H1 (cell line): Measurements from ENCODE around the gene CCL17. TPM values are rescaled to one million over a fixed set of nuclear protein-coding genes. Genes with fewer than 3 reads are reported as not detected.

Source experiments
- CTCF ChIA-PET: fragments of 300-600 bp; sonication (Branson Sonifier 250); formaldehyde crosslinking; loops from one replicate; lab custom pipeline; 2021; ENCODE audit not compliant: partially characterized antibody; lab: Charles Lee
- POLR2A ChIA-PET: fragments of 300-600 bp; sonication (Branson Sonifier 250); formaldehyde crosslinking; loops from one replicate; lab custom pipeline; 2021; ENCODE audit warnings: inconsistent platforms; ENCODE audit not compliant: partially characterized antibody; lab: Charles Lee
- DNase-seq, 2 experiments: peaks; one replicate each; pipeline versions ENCODE4 v3.0.0 to v3.0.0-alpha.2; 2010 to 2022; ENCODE audit warnings: low spot score in 2 of 2, low read depth in 1 of 2, mixed read lengths in 1 of 2
- FAIRE-seq: peaks from 2 replicates; lab custom pipeline; 2011; peaks lifted over from hg19 to GRCh38; lab: Jason Lieb, UNC
- H2AFZ ChIP-seq: 2 replicates; pipeline ENCODE4 v1.8.1; 2012; ENCODE audit warnings: low read length, inconsistent platforms
- H2AK5ac ChIP-seq: 2 replicates; pipeline ENCODE4 v1.6.1; 2013; ENCODE audit warnings: low read depth, low read length
- H2BK120ac ChIP-seq: replicated peaks from 2 replicates; pipeline ENCODE3; 2013; ENCODE audit warnings: low read depth, low read length, inconsistent platforms
- H2BK12ac ChIP-seq: 2 replicates; pipeline ENCODE4 v1.6.1; 2013; ENCODE audit warnings: low read depth, low read length
- H2BK15ac ChIP-seq: 2 replicates; pipeline ENCODE4 v1.6.1; 2013; ENCODE audit warnings: low read length
- H2BK20ac ChIP-seq: 2 replicates; pipeline ENCODE4 v1.6.1; 2013; ENCODE audit warnings: low read length
- H2BK5ac ChIP-seq: 2 replicates; pipeline ENCODE4 v1.6.1; 2013; ENCODE audit warnings: low read depth, low read length
- H3K14ac ChIP-seq: 2 replicates; pipeline ENCODE4 v1.6.1; 2013; ENCODE audit warnings: inconsistent platforms; ENCODE audit not compliant: insufficient read length
- H3K18ac ChIP-seq: 2 replicates; pipeline ENCODE4 v1.6.1; 2013; ENCODE audit warnings: low read length; ENCODE audit errors: extremely low read depth
- H3K23ac ChIP-seq: 2 replicates; pipeline ENCODE4 v1.6.1; 2013; ENCODE audit warnings: inconsistent platforms; ENCODE audit not compliant: insufficient read length
- H3K23me2 ChIP-seq: 2 replicates; pipeline ENCODE4 v1.6.1; 2013; ENCODE audit warnings: low read depth, low read length
- H3K27ac ChIP-seq: 2 replicates; pipeline ENCODE4 v1.6.1; 2011; ENCODE audit warnings: low read depth, low read length, inconsistent platforms
- H3K27me3 ChIP-seq, 4 experiments: replicated peaks in 1 of 4; 1 replicate in 1 of 4; 2 replicates in 3 of 4; pipeline versions ENCODE4 v1.6.1 to v1.8.1; 2011 to 2013; ENCODE audit warnings: low read length in 3 of 4, mild to moderate bottlenecking in 3 of 4, inconsistent platforms in 2 of 4, mixed read lengths in 2 of 4, moderate library complexity in 1 of 4; ENCODE audit not compliant: control insufficient read depth in 3 of 4, insufficient read depth in 3 of 4; ENCODE audit errors: extremely low read depth in 1 of 4
- H3K36me3 ChIP-seq, 4 experiments: 2 replicates each; pipeline versions ENCODE4 v1.6.1 to v1.8.1; 2011 to 2013; ENCODE audit warnings: mild to moderate bottlenecking in 4 of 4, low read length in 3 of 4, moderate library complexity in 2 of 4, control low read depth in 1 of 4, inconsistent platforms in 1 of 4; ENCODE audit not compliant: insufficient read depth in 4 of 4, control insufficient read depth in 2 of 4
- H3K4ac ChIP-seq: replicated peaks from 2 replicates; pipeline ENCODE3; 2013; ENCODE audit warnings: low read length, low read depth, mixed read lengths, inconsistent platforms; ENCODE audit not compliant: insufficient read length
- H3K4me1 ChIP-seq, 4 experiments: replicated peaks in 1 of 4; 1 replicate in 1 of 4; 2 replicates in 3 of 4; pipeline versions ENCODE4 v1.6.1 to v1.8.1; 2011 to 2013; ENCODE audit warnings: low read length in 3 of 4, inconsistent platforms in 2 of 4, mixed read lengths in 1 of 4; ENCODE audit not compliant: insufficient read depth in 4 of 4, control insufficient read depth in 3 of 4
- H3K4me2 ChIP-seq, 2 experiments: 2 replicates each; pipeline versions ENCODE4 v1.6.1 to v1.8.1; 2011 to 2013; ENCODE audit warnings: low read depth in 2 of 2, low read length in 2 of 2, control low read depth in 1 of 2, inconsistent platforms in 1 of 2, mild to moderate bottlenecking in 1 of 2; ENCODE audit not compliant: insufficient read depth in 1 of 2
- H3K4me3 ChIP-seq, 4 experiments: fragments of 200-600, 300-600 bp in 1 of 4; sonication (generic), shearing (Covaris generic), sonication (Bioruptor Twin) in 1 of 4; 2 replicates each; pipeline versions ENCODE4 v1.5.1 to v1.8.1; 2011 to 2016; ENCODE audit warnings: low read length in 4 of 4, low read depth in 3 of 4, control low read depth in 2 of 4, inconsistent platforms in 2 of 4, mild to moderate bottlenecking in 2 of 4, mixed read lengths in 1 of 4, moderate library complexity in 1 of 4; ENCODE audit not compliant: insufficient read depth in 2 of 4; ENCODE audit errors: extremely low read depth in 1 of 4
- H3K56ac ChIP-seq: replicated peaks from 2 replicates; pipeline ENCODE3; 2013; ENCODE audit warnings: low read depth, mild to moderate bottlenecking, mixed read lengths, low read length, inconsistent platforms; ENCODE audit not compliant: insufficient read length
- H3K79me1 ChIP-seq: 2 replicates; pipeline ENCODE4 v1.6.1; 2013; ENCODE audit warnings: low read depth, low read length, control low read depth
- H3K79me2 ChIP-seq, 2 experiments: 2 replicates each; pipeline versions ENCODE4 v1.6.1 to v1.8.1; 2012 to 2013; ENCODE audit warnings: low read length in 2 of 2, mild to moderate bottlenecking in 2 of 2, inconsistent platforms in 1 of 2; ENCODE audit not compliant: insufficient read depth in 2 of 2, control insufficient read depth in 1 of 2
- H3K9ac ChIP-seq, 4 experiments: replicated peaks in 1 of 4; 1 replicate in 1 of 4; 2 replicates in 3 of 4; pipeline versions ENCODE4 v1.6.1 to v1.8.1; 2011 to 2013; ENCODE audit warnings: low read depth in 3 of 4, low read length in 3 of 4, control low read depth in 2 of 4, mild to moderate bottlenecking in 2 of 4, moderate library complexity in 2 of 4, inconsistent platforms in 1 of 4; ENCODE audit errors: extremely low read depth in 1 of 4
- H3K9me3 ChIP-seq, 2 experiments: 2 replicates each; pipeline versions ENCODE4 v1.6.1 to v1.8.1; 2012 to 2013; ENCODE audit warnings: mild to moderate bottlenecking in 2 of 2, moderate library complexity in 2 of 2, control low read depth in 1 of 2, inconsistent platforms in 1 of 2, low read depth in 1 of 2, low read length in 1 of 2, mixed read lengths in 1 of 2; ENCODE audit not compliant: insufficient read depth in 2 of 2
- H4K20me1 ChIP-seq, 2 experiments: replicated peaks in 1 of 2; 2 replicates each; pipeline versions ENCODE3 to v1.8.1; 2011 to 2013; ENCODE audit warnings: inconsistent platforms in 2 of 2, low read length in 2 of 2, mild to moderate bottlenecking in 1 of 2; ENCODE audit not compliant: insufficient read depth in 2 of 2, control insufficient read depth in 1 of 2
- H4K5ac ChIP-seq: 2 replicates; pipeline ENCODE4 v1.6.1; 2013; ENCODE audit warnings: low read length, low read depth, mixed read lengths, inconsistent platforms; ENCODE audit not compliant: insufficient read length
- H4K8ac ChIP-seq: 2 replicates; pipeline ENCODE4 v1.8.0; 2013; ENCODE audit warnings: mild to moderate bottlenecking, moderate library complexity, low read length, inconsistent platforms; ENCODE audit not compliant: insufficient read depth; ENCODE audit errors: extremely low read depth
- H4K91ac ChIP-seq: replicated peaks from 2 replicates; pipeline ENCODE3; 2013; ENCODE audit warnings: low read length, mixed read lengths, inconsistent platforms; ENCODE audit not compliant: insufficient read length
- BACH1 ChIP-seq: IDR thresholded peaks from 2 replicates; pipeline ENCODE4 v1.6.1; 2012; ENCODE audit warnings: low read length, improper control_type of control experiment
- CTBP2 ChIP-seq: IDR thresholded peaks from 2 replicates; pipeline ENCODE4 v1.7.0; 2011; ENCODE audit warnings: borderline replicate concordance, mild to moderate bottlenecking, moderate library complexity, mixed read lengths, low read length; ENCODE audit not compliant: insufficient read depth, insufficient read length
- HDAC6 ChIP-seq: IDR thresholded peaks from one replicate; pipeline ENCODE4 v1.7.1; 2012; ENCODE audit warnings: low read depth, mild to moderate bottlenecking, inconsistent platforms, low read length, moderate library complexity
- POLR2A ChIP-seq, 2 experiments: IDR thresholded peaks; 1 replicate in 1 of 2; 2 replicates in 1 of 2; pipeline ENCODE4 v1.6.1; 2011; ENCODE audit warnings: low read depth in 2 of 2, low read length in 2 of 2, mild to moderate bottlenecking in 2 of 2; ENCODE audit errors: control extremely low read depth in 1 of 2
- POLR2AphosphoS5 ChIP-seq: IDR thresholded peaks from 2 replicates; pipeline ENCODE4 v1.6.1; 2011; ENCODE audit warnings: low read depth, low read length
- TCF12 ChIP-seq: IDR thresholded peaks from 2 replicates; pipeline ENCODE4 v1.6.1; 2011; ENCODE audit warnings: low read depth, mild to moderate bottlenecking, low read length
- WGBS, 2 experiments: shearing (Covaris generic) in 1 of 2; methylation state at CpG; one replicate each; pipeline versions ENCODE4 v1.1.6 to v1.1.7; 2013 to 2015; ENCODE audit warnings: low lambda C conversion rate in 2 of 2, mixed read lengths in 2 of 2, inconsistent platforms in 1 of 2, low coverage in 1 of 2, missing lambda C conversion rate in 1 of 2; ENCODE audit not compliant: insufficient replicate concordance in 2 of 2, insufficient coverage in 1 of 2, insufficient read length in 1 of 2; ENCODE audit errors: extremely low coverage in 1 of 2, missing lambda C conversion rate in 1 of 2; 5-methylcytosine and 5-hydroxymethylcytosine counted together
- polyA plus RNA-seq, 7 experiments: library from polyadenylated mRNA; depleted of rRNA in 3 of 7; stranded (reverse) in 5 of 7; unstranded in 2 of 7; fragments of >200 nt in 5 of 7; fragments of 200-250 nt in 2 of 7; gene quantifications; 1 replicate in 5 of 7; 2 replicates in 1 of 7; 4 replicates in 1 of 7; pipeline versions ENCODE4 v1.2.1 to v1.2.3, GENCODE V29; 2011 to 2013; ENCODE audit warnings: missing spikeins in 2 of 7, mixed read lengths in 2 of 7
- total RNA-seq: library from RNA; stranded (reverse); fragmentation: NEBNext Ultra II Directional; extraction: Animal tissue kit (Norgen Biotek cat#: 25700); gene quantifications from 2 replicates; pipeline ENCODE4 v1.2.1, GENCODE V29; 2021

CCL17 gene
- total and polyA plus RNA-seq, 2 of the 8 experiments (the other 6 are each of a cell fraction or from before 2014, with no cell fraction given): not detected

DNA sequence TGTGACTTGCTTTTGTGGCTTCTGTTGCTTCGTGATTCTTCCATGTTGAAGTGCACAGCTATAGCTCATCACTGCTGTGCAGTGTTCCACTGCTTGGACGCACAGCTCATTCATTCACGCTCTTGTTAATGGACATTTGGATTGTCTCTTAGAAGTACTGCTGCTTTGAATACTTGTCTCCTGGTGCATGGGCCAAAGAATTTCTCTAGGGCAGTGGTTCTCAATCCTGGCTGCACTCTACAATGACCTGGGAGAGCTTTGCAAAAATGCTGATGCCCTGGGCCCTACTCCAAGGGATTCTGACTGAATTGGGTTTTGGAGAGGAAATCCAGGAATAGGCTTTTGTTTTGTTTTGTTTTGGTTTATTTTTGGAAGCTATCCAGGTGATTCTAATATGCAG lies 20.0 kb downstream of the CCL17 start:
- Histone ChIP-seq H3K18ac (no peak overlapping the region), H3K9me3 (no peaks in the 10 kb centered on the region), H3K14ac (no peak overlapping the region), H4K8ac (no peak overlapping the region), H4K91ac (no peak overlapping the region), H3K4me2 (no peak overlapping the region), H3K27me3 (no peaks in the 10 kb centered on the region), H3K23me2 (no peaks in the 10 kb centered on the region), H3K9ac (no peak overlapping the region), H3K27ac (no peak overlapping the region), H3K79me2 (no peaks in the 10 kb centered on the region), H3K36me3 (peaks cover 6 to 18% (median 12%) of the 10 kb centered on the region in 4 experiments; a peak in 6 of 8 replicates), H3K79me1 (no peaks in the 10 kb centered on the region), H4K20me1 (peaks cover 0 to 2% of the 10 kb centered on the region in 2 experiments), H3K56ac (no peak overlapping the region), H4K5ac (no peak overlapping the region), H2BK12ac (no peak overlapping the region), H2BK5ac (no peak overlapping the region), H2BK120ac (no peak overlapping the region), H2BK20ac (no peak overlapping the region), H2BK15ac (no peak overlapping the region), H3K23ac (no peak overlapping the region), H2AFZ (no peak overlapping the region), H2AK5ac (no peak overlapping the region), H3K4ac (no peak overlapping the region)
- ChIA-PET POLR2A (interaction anchor here (0.7 to 1.7 kb wide), 3 partner anchors 9 to 50 kb away, joined by 3 to 4 read pairs (median 4); no protein-coding TSS in a partner anchor), CTCF (interaction anchor here (0.7 to 19.2 kb wide), 7 partner anchors 8 to 477 kb away, joined by 3 to 513 read pairs (median 3); partner anchors contain the start of gene POLR2C)
- FAIRE-seq: no peak
- 81% methylated on average over 3 of the region's 3 CpGs; no CpG with 5 or more reads in 1 of the 2 experiments for WGBS, 2 experiments
- TF ChIP-seq TCF12 (no peak), POLR2A (IDR thresholded peaks at IDR 0.05; ENCODE audit: control extremely low read depth in 1 of 2, low read depth in 2 of 2, low read length in 2 of 2) (no peak), HDAC6 (no peak), CTBP2 (no peak), POLR2AphosphoS5 (no peak), BACH1 (no peak)
- TF ChIP-seq, all 59 proteins: peak for 0
- H3K4me1 ChIP-seq: no peaks in the 10 kb centered on the region
- no peak for DNase-seq
- H3K4me3 ChIP-seq: no peak overlapping the region
